GM21360 (cell line): ENCODE measurements around the gene MTMR11.

Experiments
- ATAC-seq: cut with Tn5 transposase; IDR thresholded peaks from one replicate; pipeline ENCODE4 v1.9.1; 2021; ENCODE audit warnings: mild to moderate bottlenecking, moderate library complexity; ENCODE audit not compliant: unreplicated experiment

The MTMR11 gene

DNA sequence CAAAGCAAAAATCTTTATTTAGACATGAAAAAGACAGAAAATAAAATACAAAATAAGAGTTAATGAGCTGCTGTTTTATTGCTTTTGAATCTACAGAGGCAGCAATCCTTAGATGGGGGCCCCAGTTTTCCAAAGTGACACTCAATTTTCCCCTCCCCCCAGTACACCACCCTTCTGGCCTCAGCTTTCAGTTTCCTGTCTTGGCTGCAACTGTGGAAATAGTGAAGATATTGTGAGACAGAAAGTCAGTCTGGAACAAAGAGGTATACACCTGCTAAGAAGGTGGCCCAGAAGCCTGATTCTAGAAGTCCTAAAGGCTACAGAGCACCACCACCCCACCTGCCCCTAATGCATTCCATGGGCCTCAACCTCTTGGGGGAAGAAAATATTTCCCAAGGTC is 1.1 kb upstream of the MTMR11 start:
- ATAC-seq: no peak

DNA sequence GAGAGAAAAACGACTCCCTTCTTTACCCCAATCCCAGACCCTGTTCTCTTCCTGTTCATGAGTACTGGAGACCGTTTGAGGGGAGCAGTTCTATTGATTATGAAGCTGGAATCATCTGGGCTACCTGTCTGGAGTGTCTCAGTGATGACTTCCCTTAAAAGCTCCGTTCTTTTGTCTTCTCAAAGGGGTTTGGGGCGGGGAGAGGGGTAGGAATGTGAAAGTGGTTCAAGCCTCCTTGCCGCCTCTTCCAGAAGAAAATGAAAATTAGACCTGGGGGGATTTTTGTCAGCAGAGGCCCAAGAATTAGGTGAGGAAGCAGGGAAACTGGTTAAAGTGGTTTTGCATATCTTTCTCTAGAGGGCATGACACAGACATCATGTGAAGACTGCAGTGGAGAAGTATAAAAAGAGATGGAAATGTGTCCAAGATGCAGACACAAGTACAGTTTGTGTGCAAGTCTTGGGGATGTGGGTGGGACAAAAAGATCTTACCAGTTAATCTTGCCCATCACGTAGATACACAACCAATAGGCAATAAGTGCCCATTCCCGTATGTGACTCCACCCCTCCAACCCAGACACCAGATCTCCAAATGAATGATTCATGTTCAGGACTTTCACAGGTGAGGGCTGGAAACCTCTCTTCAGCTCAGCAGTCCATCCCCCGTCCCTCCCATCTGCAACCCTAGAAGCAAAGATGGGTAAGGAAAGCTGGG is 470 bp upstream of the MTMR11 start:
- no peak for ATAC-seq

DNA sequence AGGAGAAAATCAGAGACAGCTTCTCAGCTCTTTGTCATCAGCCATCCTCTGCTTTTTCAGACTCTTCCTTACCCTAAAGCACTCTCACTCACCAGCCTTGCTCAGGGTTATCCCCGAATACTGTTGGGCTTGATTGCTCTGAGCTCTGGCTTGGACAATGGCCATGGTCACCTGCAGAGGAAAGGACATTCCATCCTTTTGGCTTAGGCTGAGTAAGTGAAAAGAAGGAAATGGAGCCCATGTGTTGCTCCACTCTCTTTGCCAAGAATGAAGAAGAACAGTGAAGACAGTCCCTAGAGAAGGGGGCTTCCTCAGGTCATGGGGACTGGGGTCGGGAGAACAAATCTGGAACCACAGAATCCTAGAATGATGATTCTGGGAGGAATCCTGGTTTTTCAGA is 2.3 kb downstream of the MTMR11 start:
- ATAC-seq: no peak

DNA sequence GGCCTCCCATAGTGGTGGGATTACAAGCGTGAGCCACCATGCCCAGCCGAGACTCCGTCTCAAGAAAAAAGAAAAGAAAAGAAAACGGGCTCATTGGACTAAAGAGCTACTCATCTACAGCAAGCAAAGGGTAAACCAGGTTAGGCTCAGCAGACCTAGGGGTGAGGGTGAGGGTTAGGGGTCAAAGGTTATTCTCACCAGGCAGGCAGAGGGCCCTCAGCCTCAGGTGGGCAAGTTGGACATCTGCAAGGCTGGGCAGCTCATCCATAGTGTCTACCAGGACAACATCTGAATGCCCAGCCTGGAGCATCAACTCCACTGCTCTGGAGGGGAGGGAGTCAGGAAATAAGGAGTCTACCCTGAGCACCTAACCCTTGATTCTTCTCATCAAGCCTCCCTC is 3.5 kb downstream of the MTMR11 start:
- no peak for ATAC-seq

DNA sequence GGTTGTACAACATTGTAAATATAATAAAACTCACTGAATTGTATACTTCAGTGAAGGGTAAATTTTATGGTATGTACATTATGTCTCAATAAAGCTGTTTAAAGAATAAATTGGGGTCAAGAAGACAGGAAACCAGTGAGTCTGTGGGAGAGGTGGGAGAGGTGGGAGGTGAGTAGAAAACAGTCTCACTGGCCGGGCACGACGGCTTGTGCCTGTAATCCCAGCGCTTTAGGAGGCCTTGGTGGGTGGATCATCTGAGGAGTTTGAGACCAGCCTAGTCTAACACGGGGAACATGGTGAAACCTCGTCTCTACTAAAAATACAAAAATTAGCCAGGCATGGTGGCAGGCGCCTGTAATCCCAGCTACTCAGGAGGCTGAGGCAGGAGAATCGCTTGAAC is 4.2 kb downstream of the MTMR11 start:
- ATAC-seq: no peak

DNA sequence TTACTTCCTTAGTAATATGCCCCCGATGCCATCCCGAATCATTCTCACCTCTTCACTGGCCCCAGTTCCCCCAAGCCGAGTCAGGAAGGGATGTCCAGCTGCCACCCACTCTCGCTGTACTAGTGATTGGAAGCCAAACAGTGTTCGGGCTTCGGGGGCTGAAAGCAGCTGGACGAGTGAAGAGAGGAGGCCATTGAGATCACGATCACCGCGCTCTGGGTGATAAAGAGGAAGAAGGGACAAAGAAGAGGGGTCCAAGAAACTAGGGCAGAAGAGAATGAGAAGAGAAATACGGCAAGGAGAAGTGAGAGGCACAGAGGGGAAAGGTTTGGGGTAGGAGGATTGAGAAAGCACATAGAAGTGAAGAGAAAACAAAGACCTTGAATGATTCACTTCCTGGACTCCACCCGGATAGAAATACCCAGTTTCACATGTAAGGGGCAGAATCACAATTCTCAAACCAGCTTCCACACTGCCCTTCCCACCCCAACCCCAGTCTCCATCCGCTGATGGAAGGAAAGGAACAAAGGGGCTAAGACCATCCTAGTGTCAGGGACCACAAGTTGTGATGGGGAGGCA is 5.4 kb downstream of the MTMR11 start:
- no peak for ATAC-seq

DNA sequence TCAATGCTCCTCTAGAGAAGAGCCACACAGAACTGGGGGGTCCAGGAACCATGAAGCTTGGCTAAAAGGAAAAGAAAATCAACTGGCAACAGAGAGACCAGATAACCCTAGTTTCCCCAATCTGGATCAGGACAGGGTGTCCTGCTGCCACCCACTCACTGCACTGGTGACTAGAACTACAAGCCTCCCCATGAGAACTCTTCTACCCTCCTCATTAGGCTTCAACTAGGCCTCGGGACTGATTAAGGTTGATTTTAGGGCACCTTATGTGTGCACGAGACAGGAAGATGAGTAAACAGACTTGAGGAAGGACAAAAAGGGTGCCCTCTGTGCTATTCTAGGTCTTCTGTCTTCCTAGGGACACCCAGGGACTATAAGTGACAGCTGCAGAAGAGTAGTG is 6.8 kb downstream of the MTMR11 start:
- ATAC-seq: no peak

DNA sequence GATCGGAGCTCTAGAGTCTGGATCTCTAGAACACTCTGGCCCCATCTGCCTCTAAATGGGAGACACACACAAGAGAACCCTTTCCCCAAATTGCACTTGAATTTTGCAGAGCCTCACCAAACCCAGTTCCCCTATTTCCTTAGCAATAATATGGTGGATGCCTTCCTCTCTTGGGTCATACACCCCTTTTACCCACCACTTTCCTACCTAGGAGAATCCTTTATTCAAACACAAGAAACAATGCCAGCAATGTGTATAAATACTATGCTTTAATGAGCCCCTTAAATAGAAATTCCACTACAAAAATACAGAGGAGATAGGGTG is 8.3 kb downstream of the MTMR11 start:
- ATAC-seq: no peak

DNA sequence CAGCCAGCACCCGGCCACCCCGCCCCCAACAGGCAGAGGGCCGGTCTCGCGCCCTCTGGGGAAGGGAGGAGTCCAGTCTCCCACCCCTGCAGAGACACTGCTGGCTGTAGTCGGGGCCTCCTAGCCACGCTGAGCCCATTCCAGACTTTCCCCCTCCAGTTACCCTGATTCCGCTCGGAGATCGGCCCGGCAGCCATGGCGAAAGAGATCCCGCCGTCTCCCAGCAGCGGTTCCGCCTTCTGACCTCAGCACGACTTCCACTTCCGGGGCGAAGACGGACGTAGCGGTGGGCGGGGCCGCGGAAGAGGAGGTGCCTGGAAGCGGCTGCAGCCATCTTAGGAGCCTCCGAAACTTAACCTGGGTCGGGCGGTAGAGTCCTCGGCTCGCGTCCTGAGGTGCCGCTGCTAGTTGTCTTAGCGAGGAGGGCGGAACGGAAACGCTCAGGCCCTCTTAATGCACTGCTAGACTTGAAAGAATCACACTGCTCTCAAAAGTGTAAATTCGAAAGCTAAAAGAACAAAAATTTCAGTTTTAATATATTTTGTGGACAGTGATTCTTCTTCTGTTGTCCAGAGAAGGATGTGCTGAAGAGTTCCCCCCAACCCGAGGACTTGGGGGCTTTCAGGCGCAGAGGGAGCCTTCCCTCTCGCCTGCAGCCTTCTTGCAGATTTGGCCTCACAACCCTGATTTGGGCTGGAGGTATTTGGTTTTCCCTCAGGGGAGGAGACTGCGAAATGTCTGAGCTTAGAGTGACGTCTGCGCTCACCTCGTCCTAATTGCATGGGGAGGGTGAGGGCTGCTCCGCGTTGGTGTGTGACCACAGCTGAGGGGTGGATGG is 8.9 kb downstream of the MTMR11 start, which contains the start of gene SF3B4:
Gene SF3B4, minus strand, starts transcription at position 241 of the 838 bp plus-strand sequence. Its CDS starts 44 bp downstream, at position 197.
- ATAC-seq: peak; percentile 85

DNA sequence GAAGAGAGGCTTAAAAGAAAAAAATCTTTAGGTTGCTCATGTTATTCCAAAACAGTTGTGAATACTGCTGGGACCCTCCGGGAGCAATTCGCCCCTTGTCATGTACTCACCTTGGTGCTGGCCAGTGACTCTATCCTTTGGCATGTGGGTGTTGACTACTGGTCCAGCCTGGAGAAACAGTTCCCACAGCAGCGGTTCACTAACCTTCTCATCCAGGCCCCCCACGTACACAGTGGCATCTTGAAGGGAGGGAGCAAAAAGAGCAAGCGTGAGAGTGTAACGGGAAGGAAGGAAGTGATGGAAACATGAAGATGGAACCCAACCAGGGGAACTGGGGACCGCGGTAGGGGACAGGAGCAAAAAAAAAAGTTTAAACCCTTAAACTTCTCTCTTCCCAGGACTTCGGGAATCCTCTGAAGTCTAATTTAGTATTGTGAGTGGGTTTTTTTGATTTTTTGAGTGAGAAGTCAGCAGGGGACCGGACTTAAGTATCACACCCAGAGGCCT is 9.6 kb downstream of the MTMR11 start:
- ATAC-seq: no peak

DNA sequence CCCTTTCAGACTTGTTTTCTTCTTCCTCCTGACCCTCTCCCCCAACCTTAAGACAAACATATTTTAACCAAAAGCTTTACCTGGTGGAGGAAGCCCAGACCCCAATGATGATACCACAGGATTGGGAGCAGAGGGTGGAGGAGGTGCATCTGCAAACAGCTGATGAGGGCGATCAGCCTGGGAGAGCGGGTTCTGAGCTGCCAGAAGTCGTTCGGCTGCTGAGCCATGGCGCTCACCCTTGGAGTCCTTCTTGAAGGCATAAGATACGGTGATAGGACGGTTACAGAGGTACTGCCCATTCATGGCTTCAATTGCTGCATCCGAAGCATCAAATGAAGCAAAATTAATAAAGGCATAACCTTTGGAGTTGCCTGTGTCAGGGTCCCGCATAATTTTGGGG is 10.4 kb downstream of the MTMR11 start:
- ATAC-seq: no peak

DNA sequence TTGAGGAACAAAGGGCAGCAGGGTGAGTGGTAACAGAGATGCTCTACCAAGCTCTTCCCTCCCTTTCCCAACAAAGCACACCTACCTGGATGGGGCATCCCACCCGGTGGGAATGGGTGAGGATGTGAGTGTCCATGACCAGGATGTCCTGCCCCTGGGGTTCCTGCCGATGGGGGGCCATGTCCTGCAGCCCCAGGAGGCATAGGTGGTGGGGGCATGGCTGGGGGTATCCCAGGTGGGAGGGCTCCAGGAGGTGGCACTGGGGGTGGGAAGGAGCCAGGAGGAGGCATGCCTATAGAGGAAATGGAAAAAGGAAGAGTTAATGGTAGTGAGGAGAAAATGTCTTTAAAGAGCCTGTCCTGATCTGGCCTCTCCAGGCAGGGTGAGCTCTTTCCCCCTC is 10.9 kb downstream of the MTMR11 start:
- no peak for ATAC-seq

DNA sequence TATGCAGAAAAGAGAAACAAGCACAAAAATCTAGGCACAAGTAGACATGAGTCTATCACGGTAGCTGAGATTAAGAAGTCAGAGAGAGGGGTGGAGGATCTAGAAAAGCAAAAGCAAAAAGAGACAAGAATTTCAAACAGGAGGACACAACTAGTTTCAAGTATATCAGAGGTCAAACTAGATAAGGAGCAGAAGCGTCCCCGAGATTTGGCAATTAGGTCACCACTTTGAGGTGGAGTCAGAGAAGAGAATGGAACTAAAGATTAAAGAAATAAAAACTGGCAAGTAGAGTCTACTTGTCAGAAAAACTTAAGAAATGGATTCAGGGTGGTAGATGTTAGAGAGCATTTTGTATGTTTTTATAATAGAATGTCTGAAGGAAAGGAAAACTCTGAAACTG is 11.3 kb downstream of the MTMR11 start:
- ATAC-seq: no peak

DNA sequence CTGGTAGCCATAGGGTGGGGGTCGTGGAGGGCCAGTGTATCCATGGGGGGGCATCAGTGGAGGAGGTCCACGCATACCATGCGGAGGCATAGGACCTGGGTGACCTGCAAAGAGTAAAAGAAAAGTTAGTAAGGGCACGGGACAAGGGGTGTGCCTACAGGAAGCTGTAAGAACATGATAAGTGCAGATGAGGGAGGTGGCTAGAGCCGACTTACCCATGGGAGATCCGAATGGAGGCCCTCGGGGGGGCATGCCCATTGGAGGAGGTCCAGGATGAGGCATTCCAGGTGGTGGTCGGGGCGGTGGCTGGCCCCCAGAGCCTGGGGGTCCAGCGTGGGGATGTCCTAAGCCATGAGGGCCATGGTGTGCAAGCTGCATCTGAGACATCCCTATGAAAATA is 13.1 kb downstream of the MTMR11 start:
- no peak for ATAC-seq

DNA sequence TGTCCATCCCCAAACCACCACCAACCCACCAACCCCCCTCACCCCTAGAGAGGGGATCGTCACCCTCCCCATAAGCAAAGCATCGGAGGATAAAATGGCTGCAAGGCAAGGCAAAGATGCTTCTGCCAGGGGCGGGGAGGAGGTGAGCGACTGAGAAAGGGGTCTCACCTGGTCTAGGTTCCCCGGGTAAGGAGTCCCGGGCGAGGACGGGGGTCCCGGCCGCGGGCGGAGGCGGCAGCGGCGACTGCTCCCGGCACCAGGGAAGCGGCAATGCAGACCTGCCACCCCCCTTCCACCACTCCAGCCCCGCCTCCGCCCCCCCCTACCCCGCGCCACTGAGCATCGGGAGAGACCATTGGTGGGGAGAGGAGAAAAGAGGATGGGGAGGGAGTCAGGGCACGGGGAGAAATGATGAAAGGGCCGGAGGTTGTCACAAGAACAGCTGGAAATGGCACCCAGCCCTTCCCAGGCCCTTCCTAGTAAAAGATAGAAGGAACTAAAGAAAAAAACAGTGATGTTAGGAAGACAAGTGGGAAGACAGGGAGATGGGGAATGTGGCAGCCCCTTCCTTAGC is 19.0 kb downstream of the MTMR11 start, which contains the start of gene SV2A:
Gene SV2A, minus strand, starts transcription at position 274 of the 574 bp plus-strand sequence. CDS start 4,004 bp downstream, outside the sequence.
- no peak for ATAC-seq

DNA sequence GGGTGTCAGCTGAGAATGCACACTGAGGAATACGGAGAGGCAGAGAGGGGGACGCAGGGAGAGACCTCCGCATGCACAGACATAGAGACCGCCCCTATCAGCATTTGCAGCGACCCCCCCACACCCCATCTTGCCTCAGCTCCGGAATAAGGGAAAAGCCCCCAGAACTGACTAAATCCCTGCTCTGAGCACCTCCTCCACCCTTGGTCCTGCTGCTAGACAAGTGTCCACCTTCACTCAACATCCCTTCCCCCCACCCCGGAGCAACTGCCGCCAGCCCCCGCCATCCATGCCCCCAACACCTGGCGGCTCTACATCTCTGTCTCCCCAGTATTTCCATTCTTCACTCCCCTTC is 19.8 kb downstream of the MTMR11 start:
- ATAC-seq: no peak

DNA sequence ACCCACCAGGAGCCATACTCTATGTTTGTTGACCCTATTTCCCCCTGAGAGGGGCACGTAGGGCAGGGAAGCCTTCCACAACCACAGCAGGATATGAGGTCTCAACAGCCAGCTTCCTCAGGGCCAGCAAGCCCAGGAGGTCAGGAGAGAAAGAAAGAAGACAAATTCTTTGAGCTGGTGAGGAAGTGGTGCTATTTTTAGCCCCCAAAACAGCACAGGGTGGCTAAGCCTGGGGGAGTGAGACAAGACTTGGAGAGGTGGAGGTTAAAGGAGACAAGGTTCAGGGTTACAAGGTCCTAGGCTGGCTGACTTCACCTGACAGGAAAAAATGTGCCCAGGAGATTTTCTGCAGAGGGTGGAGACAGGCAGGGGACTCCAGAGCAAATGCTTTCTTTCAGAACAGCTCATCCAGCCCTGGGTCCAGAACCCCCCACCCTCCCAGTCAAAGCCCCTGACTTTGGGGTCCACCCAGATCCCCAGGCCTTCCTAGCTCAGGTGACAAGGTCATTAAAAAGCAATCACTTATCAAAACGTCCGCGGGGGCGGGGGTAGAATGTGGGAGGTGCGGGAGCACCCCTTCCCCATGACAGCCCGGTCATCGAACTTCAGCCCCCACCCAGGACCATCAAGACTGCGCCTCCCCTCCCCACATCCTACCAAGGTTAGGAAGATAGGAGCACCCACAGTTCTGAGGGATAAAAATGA is 20.3 kb downstream of the MTMR11 start:
- no peak for ATAC-seq

DNA sequence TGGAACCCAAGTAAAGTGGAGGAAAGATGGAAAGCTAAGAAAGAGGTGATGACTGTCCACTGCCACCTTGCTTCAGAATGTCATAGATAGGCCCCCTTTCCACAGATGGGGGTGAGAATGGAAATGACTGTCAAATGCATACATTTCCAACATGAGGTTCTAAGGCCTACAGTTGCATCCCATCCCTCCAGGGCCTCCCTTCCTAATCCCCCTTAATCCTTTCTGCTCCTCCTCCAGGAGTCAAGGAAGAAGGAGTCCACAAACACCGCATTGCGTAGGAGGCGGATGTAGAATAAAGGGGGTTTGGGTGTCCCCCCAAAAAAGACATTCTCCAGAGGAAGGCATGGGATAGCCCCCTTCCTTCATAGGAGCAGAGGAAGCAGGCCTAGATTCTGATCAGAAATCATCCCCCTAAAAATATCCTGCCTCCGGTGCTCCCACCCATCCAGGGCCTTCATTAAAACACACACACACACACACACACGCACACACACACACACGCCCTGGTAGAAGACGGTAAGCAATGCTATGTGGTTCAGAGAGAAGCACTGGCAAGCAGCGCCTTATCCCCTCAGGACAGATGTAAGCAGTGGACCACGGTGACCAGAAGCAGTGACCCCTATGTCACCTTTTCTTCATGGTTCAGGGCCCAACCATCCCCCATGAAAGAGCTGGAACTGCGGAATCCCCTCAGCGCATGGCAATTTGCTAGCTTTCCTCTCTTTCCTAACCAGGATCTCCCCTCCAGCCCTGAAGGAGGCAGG is 21.1 kb downstream of the MTMR11 start:
- ATAC-seq: no peak

DNA sequence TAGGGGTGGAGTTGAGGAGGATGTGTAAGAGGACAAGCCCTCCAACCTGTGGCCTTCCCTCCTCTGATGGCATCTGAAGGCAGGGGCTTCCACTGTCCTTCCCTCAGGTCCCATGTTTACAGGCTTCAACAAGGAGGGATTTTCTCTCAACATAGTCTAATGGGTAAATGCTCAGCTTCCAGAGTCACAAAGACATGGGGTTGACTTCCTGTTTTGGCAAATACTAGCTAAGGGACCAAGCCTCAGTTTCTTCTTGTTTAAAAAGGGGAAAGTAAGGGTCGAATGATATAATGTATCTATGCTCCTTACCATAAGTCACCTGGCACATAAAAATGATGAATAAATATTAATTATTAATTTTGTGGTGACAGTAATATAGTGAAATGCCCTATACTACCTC is 22.1 kb downstream of the MTMR11 start:
- no peak for ATAC-seq

DNA sequence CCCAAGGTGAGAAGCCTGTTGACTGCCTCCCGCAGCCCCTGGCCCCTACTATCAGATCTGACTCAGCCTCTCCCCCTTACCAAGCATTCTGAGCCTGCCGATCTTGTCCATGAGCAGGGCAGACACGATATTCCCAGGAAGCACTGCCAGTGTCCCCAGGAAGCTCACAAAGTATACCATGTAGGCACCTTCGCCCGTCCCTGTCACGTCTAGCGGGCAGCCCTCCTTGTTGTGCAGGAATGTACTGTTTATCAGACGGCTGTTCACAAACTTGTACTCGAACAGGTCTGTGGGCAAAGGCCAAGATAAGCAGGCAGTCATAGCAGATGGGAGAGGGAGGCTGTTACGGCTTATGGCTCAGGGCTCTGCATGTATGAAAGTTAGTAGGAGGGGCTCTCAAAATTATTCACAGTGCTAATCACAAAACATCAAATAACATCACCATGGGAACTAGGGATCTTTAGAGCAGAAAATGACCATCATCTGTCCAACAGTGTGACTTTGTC is 30.1 kb downstream of the MTMR11 start:
- no peak for ATAC-seq
